Muscle layer of colon (tissue), 2 donors: ENCODE data around the gene HMCES.

Experiments used
- H3K27ac ChIP-seq: one replicate; pipeline ENCODE4 v1.7.0; 2013; ENCODE audit warnings: low read depth, mild to moderate bottlenecking, low read length, moderate library complexity
- H3K27me3 ChIP-seq, 2 donors: one replicate each; pipeline ENCODE4 v1.7.0; 2013; ENCODE audit warnings: low read length in 2 of 2, mild to moderate bottlenecking in 2 of 2; ENCODE audit not compliant: insufficient read depth in 2 of 2, control insufficient read depth in 1 of 2
- H3K36me3 ChIP-seq: one replicate; pipeline ENCODE4 v1.7.0; 2013; ENCODE audit warnings: mild to moderate bottlenecking, low read length; ENCODE audit not compliant: insufficient read depth
- H3K4me1 ChIP-seq: one replicate; pipeline ENCODE4 v1.7.0; 2013; ENCODE audit warnings: mild to moderate bottlenecking, low read length; ENCODE audit not compliant: insufficient read depth
- H3K4me3 ChIP-seq, 2 donors: one replicate each; pipeline ENCODE4 v1.7.0; 2013; ENCODE audit warnings: low read length in 2 of 2, low read depth in 1 of 2, mild to moderate bottlenecking in 1 of 2, moderate library complexity in 1 of 2
- H3K9ac ChIP-seq: one replicate; pipeline ENCODE4 v1.7.0; 2013; ENCODE audit warnings: low read length
- H3K9me3 ChIP-seq: one replicate; pipeline ENCODE4 v1.7.0; 2013; ENCODE audit warnings: mild to moderate bottlenecking, low read length
- donor health status: abdominal sarcoma.
- donor health status: Adenocarcinoma of cecum.

Gene HMCES

GRCh38 chr3:129310111-129311011, 31.7 kb downstream of the HMCES start:
- Histone ChIP-seq H3K9ac (no peak overlapping the region), H3K4me1 (peaks cover 11% of the 10 kb centered on the region), H3K9me3 (no peaks in the 10 kb centered on the region), H3K27ac (no peak overlapping the region), H3K4me3 (no peak overlapping the region), H3K27me3 (no peaks in the 10 kb centered on the region), H3K36me3 (no peaks in the 10 kb centered on the region)

DNA sequence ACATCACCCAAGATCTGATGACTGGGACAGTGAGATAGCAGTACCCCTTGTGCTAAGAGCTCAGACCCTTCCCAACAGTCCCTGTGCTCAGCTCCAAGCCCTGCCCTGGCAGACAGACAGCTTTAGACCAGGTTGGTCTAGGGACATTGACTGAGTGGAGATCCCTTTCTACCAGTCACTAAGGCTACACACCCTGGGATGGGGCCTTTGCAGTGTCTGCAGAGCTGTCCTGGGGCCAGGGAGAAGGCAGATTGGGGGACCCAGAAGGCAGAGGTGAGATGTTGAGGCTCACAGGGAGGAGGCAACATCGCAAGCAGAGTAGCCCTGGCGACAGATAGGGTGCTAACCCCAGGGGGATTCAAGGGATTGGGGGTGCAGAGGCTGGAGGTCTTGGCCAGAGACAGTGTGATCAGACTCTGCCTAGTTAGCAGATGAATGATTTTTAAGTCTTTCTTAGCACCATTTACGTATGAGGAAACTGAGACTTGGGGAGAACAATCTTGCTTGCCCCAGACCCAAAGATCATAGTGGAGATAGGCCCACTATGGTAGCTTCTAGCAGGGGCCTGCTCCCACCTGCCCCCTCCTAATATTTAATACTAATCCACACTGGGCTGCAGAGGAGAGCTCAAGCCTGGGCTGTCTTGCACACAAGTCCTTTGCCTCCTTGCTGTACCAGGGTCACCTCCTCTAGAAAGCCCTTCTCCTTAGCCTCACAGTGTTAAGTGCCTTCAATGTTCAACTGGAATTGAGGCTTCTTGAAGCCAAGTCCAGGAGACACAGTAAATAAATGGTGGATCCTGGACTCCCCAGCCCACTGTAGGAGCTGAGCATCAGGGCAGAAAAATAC, 32.6 kb downstream of the HMCES start:
- H3K9me3 ChIP-seq, result no peaks in the 10 kb centered on the region
- H3K27me3 ChIP-seq, result no peaks in the 10 kb centered on the region
- no peak overlapping the region for H3K27ac ChIP-seq
- no peak overlapping the region for H3K9ac ChIP-seq
- H3K4me1 ChIP-seq, result peaks cover 11% of the 10 kb centered on the region
- no peaks in the 10 kb centered on the region for H3K36me3 ChIP-seq
- no peak overlapping the region for H3K4me3 ChIP-seq

DNA sequence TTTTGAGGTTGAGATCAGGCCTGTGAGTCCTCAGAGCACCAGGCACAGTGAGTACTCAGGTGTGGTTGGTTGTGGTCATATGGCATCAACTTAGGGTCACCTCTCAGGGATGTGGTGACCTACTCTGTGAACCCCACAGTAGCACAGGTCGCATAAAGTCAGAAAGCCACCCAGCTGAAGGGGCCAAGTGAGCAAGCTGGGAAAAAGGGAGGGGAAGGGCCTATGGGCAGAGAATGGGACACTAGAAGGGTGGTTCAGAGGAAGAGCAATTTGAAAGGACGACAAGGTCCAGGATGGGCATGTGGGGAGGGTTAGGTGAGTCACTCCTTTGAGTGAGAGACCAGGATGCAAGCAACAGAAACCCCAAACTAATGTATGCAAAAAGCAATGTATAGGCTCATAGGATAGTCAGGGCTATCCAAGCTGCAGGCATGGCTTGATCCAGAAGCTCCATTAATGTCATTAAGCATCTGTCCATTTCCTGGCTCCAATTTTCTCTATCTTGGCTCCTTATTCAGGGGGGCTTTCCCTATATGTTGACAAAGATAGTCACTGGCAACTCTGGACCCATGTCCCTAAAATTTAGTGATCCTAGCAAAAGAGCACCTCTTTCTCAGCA, 33.5 kb downstream of the HMCES start:
- Histone ChIP-seq H3K27me3 (no peaks in the 10 kb centered on the region), H3K9me3 (no peaks in the 10 kb centered on the region), H3K4me1 (peaks cover 13% of the 10 kb centered on the region), H3K4me3 (no peak overlapping the region), H3K27ac (no peak overlapping the region), H3K9ac (no peak overlapping the region), H3K36me3 (no peaks in the 10 kb centered on the region)

DNA sequence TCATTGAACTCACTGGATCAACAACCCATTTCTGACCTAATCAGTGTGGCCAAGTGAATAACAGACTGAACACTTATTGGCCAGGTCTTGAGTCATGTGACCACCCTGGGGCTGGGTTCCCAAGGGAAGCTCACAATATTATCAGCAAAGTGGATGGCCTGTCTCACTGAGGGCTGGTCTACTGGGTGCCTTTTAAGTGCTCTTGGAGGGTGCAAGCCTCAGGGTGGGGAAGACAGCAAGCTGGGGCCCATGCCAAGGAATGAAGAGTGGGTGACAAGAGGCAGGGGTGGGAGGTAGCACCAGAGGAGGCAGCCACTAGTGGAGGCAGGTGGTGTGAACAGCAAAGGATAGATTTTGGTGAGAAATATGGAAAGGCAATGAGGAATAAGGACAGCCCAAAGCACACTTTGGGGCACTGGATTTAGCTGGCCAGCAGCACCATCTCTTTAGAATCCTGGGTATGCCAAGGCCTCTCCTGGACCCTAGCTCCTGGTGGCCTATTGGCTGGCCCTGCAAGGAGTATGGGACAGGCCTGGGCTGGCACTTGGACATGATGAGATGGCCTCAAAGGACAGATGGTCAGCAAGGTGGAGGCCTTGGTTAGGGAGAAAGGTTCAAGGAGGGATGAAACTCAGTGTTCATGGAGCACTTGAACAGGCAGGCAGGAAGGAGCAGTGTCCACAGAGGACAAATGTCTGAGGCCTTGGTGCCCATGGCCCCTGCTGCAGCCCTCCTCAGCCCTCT, 34.2 kb downstream of the HMCES start:
- Histone ChIP-seq H3K9me3 (no peaks in the 10 kb centered on the region), H3K4me3 (no peak overlapping the region), H3K9ac (no peak overlapping the region), H3K27me3 (no peaks in the 10 kb centered on the region), H3K4me1 (peaks cover 17% of the 10 kb centered on the region), H3K27ac (no peak overlapping the region), H3K36me3 (no peaks in the 10 kb centered on the region)

- Histone ChIP-seq H3K36me3 (no peaks in the 10 kb centered on the region), H3K4me1 (peaks cover 17% of the 10 kb centered on the region), H3K4me3 (no peak overlapping the region), H3K27me3 (no peaks in the 10 kb centered on the region), H3K9ac (no peak overlapping the region), H3K9me3 (no peaks in the 10 kb centered on the region), H3K27ac (no peak overlapping the region)
Measured at GRCh38 chr3:129313415-129313664, 34.7 kb downstream of the HMCES start.

DNA sequence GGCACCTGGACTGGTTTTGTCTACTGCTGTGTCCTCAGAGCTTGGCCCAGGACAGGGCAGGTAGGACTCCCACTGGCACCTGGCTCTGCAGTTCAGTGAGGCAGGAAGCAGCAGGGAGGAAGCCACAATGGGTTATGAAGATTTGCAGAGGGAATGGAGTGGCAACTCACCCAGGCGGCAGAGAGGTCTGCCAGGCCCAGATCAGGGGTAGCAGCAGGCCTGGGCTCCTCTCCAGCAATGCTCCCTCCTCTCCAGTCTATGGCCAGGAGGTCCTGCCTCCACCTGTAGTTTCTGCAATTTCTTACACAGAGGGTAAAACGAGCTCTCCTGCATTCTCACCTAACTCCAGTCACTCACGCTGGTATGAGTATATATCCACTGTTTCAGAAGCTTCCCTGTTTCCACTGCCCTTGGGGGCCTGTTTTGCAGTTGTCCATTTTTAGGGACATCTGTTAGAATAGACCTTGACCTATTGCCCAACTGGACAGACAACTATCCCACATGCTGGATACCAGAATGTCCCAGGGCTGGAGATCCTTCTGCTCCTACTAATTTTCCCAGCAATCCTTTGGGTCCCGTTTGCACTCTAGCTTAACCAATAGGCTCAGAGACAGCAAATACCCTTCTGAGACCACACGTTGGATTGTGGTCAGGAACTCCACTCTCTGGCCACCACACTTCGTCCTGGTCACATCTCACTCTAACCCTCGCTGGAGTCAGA, 35.2 kb downstream of the HMCES start:
- no peaks in the 10 kb centered on the region for H3K36me3 ChIP-seq
- H3K4me3 ChIP-seq, result peak overlapping the region in 1 of 2 donors; percentile 85
- H3K27ac ChIP-seq, result peak overlapping the region; percentile 98
- peak overlapping the region; percentile 64 for H3K9ac ChIP-seq
- H3K9me3 ChIP-seq, result no peaks in the 10 kb centered on the region
- H3K27me3 ChIP-seq, result no peaks in the 10 kb centered on the region
- peaks cover 17% of the 10 kb centered on the region for H3K4me1 ChIP-seq

GRCh38 chr3:129314386-129315222, 35.9 kb downstream of the HMCES start:
- peaks cover 17% of the 10 kb centered on the region for H3K4me1 ChIP-seq

GRCh38 chr3:129315223-129315997, 36.7 kb downstream of the HMCES start:
- Histone ChIP-seq H3K9me3 (no peaks in the 10 kb centered on the region), H3K27me3 (no peaks in the 10 kb centered on the region), H3K36me3 (no peaks in the 10 kb centered on the region), H3K4me3 (peak overlapping the region; percentile 85 to 98), H3K27ac (peak overlapping the region; percentile 98), H3K9ac (peak overlapping the region; percentile 64), H3K4me1 (peaks cover 17% of the 10 kb centered on the region)

More at GRCh38 chr3:129314386-129315222, 35.9 kb downstream of the HMCES start:
- Histone ChIP-seq H3K4me3 (peak overlapping the region; percentile 85 to 98), H3K36me3 (no peaks in the 10 kb centered on the region), H3K27ac (peak overlapping the region; percentile 98), H3K27me3 (no peaks in the 10 kb centered on the region), H3K9me3 (no peaks in the 10 kb centered on the region), H3K9ac (peak overlapping the region; percentile 64)

GRCh38 chr3:129315998-129316247, 37.3 kb downstream of the HMCES start:
- Histone ChIP-seq H3K27ac (peak overlapping the region; percentile 98), H3K4me3 (peak overlapping the region; percentile 85 to 98), H3K4me1 (peaks cover 17% of the 10 kb centered on the region), H3K9ac (no peak overlapping the region), H3K9me3 (no peaks in the 10 kb centered on the region), H3K36me3 (peaks cover 5% of the 10 kb centered on the region), H3K27me3 (no peaks in the 10 kb centered on the region)
